H9 (cell line): Measurements from ENCODE around the gene SPDYC. TPM values are rescaled to one million over a fixed set of nuclear protein-coding genes. Genes with fewer than 3 reads are reported as not detected.

Experiments used
- DNase-seq: peaks from one replicate; pipeline ENCODE4 v3.0.0-alpha.2; 2017
- H2AFZ ChIP-seq: one replicate; pipeline ENCODE4 v1.6.1; 2013; ENCODE audit warnings: mild to moderate bottlenecking, low read length, control low read depth, moderate library complexity
- H2AK5ac ChIP-seq: 2 replicates; pipeline ENCODE4 v1.6.1; 2013; ENCODE audit warnings: low read length, control low read depth, mixed read lengths; ENCODE audit not compliant: insufficient read length
- H2BK120ac ChIP-seq: one replicate; pipeline ENCODE4 v1.6.1; 2013; ENCODE audit warnings: low read depth, mild to moderate bottlenecking, low read length, control low read depth, inconsistent platforms; ENCODE audit not compliant: poor library complexity, severe bottlenecking
- H2BK12ac ChIP-seq: 2 replicates; pipeline ENCODE4 v1.6.1; 2013; ENCODE audit warnings: low read length, control low read depth, mixed read lengths, low read depth; ENCODE audit not compliant: insufficient read length
- H2BK15ac ChIP-seq: 2 replicates; pipeline ENCODE4 v1.6.1; 2013; ENCODE audit warnings: low read depth, low read length, control low read depth
- H2BK20ac ChIP-seq: one replicate; pipeline ENCODE4 v1.6.1; 2013; ENCODE audit warnings: low read depth, mild to moderate bottlenecking, low read length, control low read depth, inconsistent platforms; ENCODE audit not compliant: poor library complexity, severe bottlenecking
- H2BK5ac ChIP-seq: 2 replicates; pipeline ENCODE4 v1.6.1; 2013; ENCODE audit warnings: low read length, control low read depth, mixed read lengths; ENCODE audit not compliant: insufficient read length
- H3K14ac ChIP-seq: 2 replicates; pipeline ENCODE4 v1.6.1; 2013; ENCODE audit warnings: low read length, control low read depth; ENCODE audit not compliant: insufficient read depth
- H3K18ac ChIP-seq: 2 replicates; pipeline ENCODE4 v1.6.1; 2013; ENCODE audit warnings: low read depth, mild to moderate bottlenecking, mixed read lengths, low read length, control low read depth; ENCODE audit not compliant: insufficient read length
- H3K23ac ChIP-seq: 2 replicates; pipeline ENCODE4 v1.6.1; 2013; ENCODE audit warnings: low read length, control low read depth, mixed read lengths, low read depth; ENCODE audit not compliant: insufficient read length
- H3K23me2 ChIP-seq: 2 replicates; pipeline ENCODE4 v1.6.1; 2013; ENCODE audit warnings: low read depth, mild to moderate bottlenecking, mixed read lengths, low read length, control low read depth; ENCODE audit not compliant: insufficient read length, poor library complexity, severe bottlenecking
- H3K27ac ChIP-seq: 2 replicates; pipeline ENCODE4 v1.5.1; 2013; ENCODE audit warnings: low read length, control low read depth, mixed read lengths, low read depth; ENCODE audit not compliant: insufficient read length
- H3K27me3 ChIP-seq: 2 replicates; pipeline ENCODE4 v1.6.1; 2013; ENCODE audit warnings: low read length, control low read depth, inconsistent platforms; ENCODE audit not compliant: insufficient read depth
- H3K4ac ChIP-seq: 2 replicates; pipeline ENCODE4 v1.6.1; 2013; ENCODE audit warnings: low read depth, mild to moderate bottlenecking, control low read depth, inconsistent platforms, low read length, moderate library complexity
- H3K4me1 ChIP-seq: 2 replicates; pipeline ENCODE4 v1.6.1; 2013; ENCODE audit warnings: low read length, control low read depth, inconsistent platforms; ENCODE audit not compliant: insufficient read depth
- H3K4me2 ChIP-seq: 2 replicates; pipeline ENCODE4 v1.6.1; 2013; ENCODE audit warnings: low read length, control low read depth, mixed read lengths; ENCODE audit not compliant: insufficient read length, insufficient read depth
- H3K56ac ChIP-seq: 2 replicates; pipeline ENCODE4 v1.6.1; 2013; ENCODE audit warnings: low read depth, mild to moderate bottlenecking, mixed read lengths, low read length, control low read depth; ENCODE audit not compliant: insufficient read length
- H3K79me1 ChIP-seq: 2 replicates; pipeline ENCODE4 v1.6.1; 2013; ENCODE audit warnings: low read depth, mild to moderate bottlenecking, moderate library complexity, low read length, control low read depth, inconsistent platforms; ENCODE audit not compliant: insufficient read depth, poor library complexity, severe bottlenecking
- H3K79me2 ChIP-seq: 2 replicates; pipeline ENCODE4 v1.6.1; 2013; ENCODE audit warnings: low read length, control low read depth, inconsistent platforms; ENCODE audit not compliant: insufficient read depth
- H3K9ac ChIP-seq: 2 replicates; pipeline ENCODE4 v1.6.1; 2013; ENCODE audit warnings: low read length, control low read depth, mixed read lengths; ENCODE audit not compliant: insufficient read length; ENCODE audit errors: extremely low read depth
- H3K9me3 ChIP-seq: one replicate; pipeline ENCODE4 v1.6.1; 2013; ENCODE audit warnings: low read depth, low read length, inconsistent platforms; ENCODE audit not compliant: control insufficient read depth
- H3T11ph ChIP-seq: one replicate; pipeline ENCODE4 v1.6.1; 2013; ENCODE audit warnings: mild to moderate bottlenecking, low read length, control low read depth, inconsistent platforms
- H4K20me1 ChIP-seq: one replicate; pipeline ENCODE4 v1.6.1; 2013; ENCODE audit not compliant: control insufficient read depth, insufficient read length, insufficient read depth
- H4K5ac ChIP-seq: 2 replicates; pipeline ENCODE4 v1.6.1; 2013; ENCODE audit warnings: low read depth, mild to moderate bottlenecking, mixed read lengths, low read length, control low read depth; ENCODE audit not compliant: insufficient read length
- H4K8ac ChIP-seq: replicated peaks from 2 replicates; pipeline ENCODE4 v1.6.1; 2013; ENCODE audit warnings: low read length, control low read depth, mixed read lengths, low read depth; ENCODE audit not compliant: insufficient read length
- H4K91ac ChIP-seq: 2 replicates; pipeline ENCODE4 v1.6.1; 2013; ENCODE audit warnings: low read depth, mild to moderate bottlenecking, moderate library complexity, mixed read lengths, low read length, control low read depth; ENCODE audit not compliant: insufficient read length
- H3K27ac Mint-ChIP-seq, 3 experiments: 2 replicates in 2 of 3; 3 replicates in 1 of 3; pipeline ENCODE4 v1.8.0; 2020 to 2021; ENCODE audit warnings: mixed read lengths in 3 of 3, mild to moderate bottlenecking in 1 of 3, moderate library complexity in 1 of 3
- H3K27me3 Mint-ChIP-seq: 2 replicates; pipeline ENCODE4 v1.8.0; 2021; ENCODE audit warnings: low read depth, mild to moderate bottlenecking, moderate library complexity, mixed read lengths
- H3K36me3 Mint-ChIP-seq, 3 experiments: 2 replicates in 2 of 3; 3 replicates in 1 of 3; pipeline ENCODE4 v1.8.0; 2020 to 2021; ENCODE audit warnings: low read depth in 3 of 3, mixed read lengths in 3 of 3; ENCODE audit not compliant: insufficient read depth in 1 of 3
- H3K4me1 Mint-ChIP-seq, 2 experiments: 2 replicates each; pipeline ENCODE4 v1.8.0; 2020; ENCODE audit warnings: mixed read lengths in 2 of 2
- H3K4me3 Mint-ChIP-seq, 2 experiments: 2 replicates in 1 of 2; 3 replicates in 1 of 2; pipeline ENCODE4 v1.8.0; 2020 to 2021; ENCODE audit warnings: mild to moderate bottlenecking in 2 of 2, mixed read lengths in 2 of 2, moderate library complexity in 1 of 2
- H3K9me3 Mint-ChIP-seq, 2 experiments: 2 replicates in 1 of 2; 3 replicates in 1 of 2; pipeline ENCODE4 v1.8.0; 2020; ENCODE audit warnings: mild to moderate bottlenecking in 2 of 2, mixed read lengths in 2 of 2, moderate library complexity in 1 of 2
- WGBS: extraction: QIAGEN DNeasy Blood & Tissue Kit; methylation state at CpG from one replicate; pipeline ENCODE4 v1.1.7; 2013; ENCODE audit warnings: missing lambda C conversion rate, low lambda C conversion rate, mixed read lengths; ENCODE audit not compliant: insufficient read length; ENCODE audit errors: extremely low coverage; 5-methylcytosine and 5-hydroxymethylcytosine counted together
- total RNA-seq: library from RNA; stranded (reverse); gene quantifications from 2 replicates; pipeline ENCODE4 v1.2.1, GENCODE V29; 2021
- TF ChIP-seq, protein P1 (sequence below): fragments of 200-600 bp; sonication (generic); conservative IDR thresholded peaks from 3 replicates; pipeline ENCODE4 v1.8.0; 2021; ENCODE audit warnings: antibody characterized with exemption, mild to moderate bottlenecking

SPDYC gene
- total RNA-seq, 1 experiment from 2014 or later: 0.61 TPM

DNA sequence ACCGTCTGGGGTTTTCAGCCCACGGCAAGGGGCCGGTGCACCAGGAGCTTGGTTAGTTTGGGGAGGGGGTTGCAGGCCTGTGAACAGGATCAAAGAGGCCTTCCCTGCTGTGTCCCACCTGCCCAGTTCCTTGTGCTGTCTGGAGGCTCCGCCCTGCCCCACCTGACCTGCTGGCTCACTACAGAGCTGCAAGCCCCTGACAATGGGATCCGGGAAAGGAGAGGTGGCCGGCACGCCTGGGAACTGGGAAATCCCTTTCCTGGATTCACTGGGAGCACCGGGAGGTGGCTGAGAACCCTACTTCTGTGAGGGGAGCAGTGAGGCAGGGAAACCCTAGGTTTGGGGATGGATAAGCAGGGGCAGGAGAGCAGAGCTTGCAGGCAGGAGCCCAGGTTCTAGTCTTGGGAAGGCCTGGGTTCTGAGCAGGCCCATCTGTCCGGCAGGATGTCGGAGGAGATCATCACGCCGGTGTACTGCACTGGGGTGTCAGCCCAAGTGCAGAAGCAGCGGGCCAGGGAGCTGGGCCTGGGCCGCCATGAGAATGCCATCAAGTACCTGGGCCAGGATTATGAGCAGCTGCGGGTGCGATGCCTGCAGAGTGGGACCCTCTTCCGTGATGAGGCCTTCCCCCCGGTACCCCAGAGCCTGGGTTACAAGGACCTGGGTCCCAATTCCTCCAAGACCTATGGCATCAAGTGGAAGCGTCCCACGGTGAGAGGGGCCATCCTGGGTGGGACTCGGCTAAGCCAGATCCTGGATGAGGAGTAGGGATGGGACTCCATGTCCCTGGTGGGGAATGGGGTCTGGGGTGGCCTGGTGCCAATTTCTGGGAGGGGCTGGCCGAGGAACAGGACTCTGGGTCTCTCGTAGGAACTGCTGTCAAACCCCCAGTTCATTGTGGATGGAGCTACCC, 12.5 kb downstream of the SPDYC start:
- no peak overlapping the region for H3T11ph ChIP-seq

More for the DNA sequence above, 12.5 kb downstream of the SPDYC start:
- Mint-ChIP-seq H3K36me3 (peaks cover 13 to 19% (median 18%) of the 10 kb centered on the region in 3 experiments), H3K9me3 (no peaks in the 10 kb centered on the region), H3K27ac (peak overlapping the region; percentile 97 to 99 (median 97); a peak in 6 of 7 replicates), H3K27me3 (no peaks in the 10 kb centered on the region), H3K4me1 (peaks cover 43 to 48% of the 10 kb centered on the region in 2 experiments), H3K4me3 (peak overlapping the region; percentile 92 to 96)
- Histone ChIP-seq H3K4me1 (peaks cover 9% of the 10 kb centered on the region; the same call in 1 of the 2 replicates), H4K5ac (no peak overlapping the region), H4K20me1 (no peaks in the 10 kb centered on the region), H4K8ac (no peak overlapping the region), H2BK15ac (no peak overlapping the region), H3K79me2 (peaks cover 2% of the 10 kb centered on the region; the same call in 1 of the 2 replicates), H2BK120ac (no peak overlapping the region), H2BK20ac (no peak overlapping the region), H3K9me3 (no peaks in the 10 kb centered on the region), H3K56ac (no peak overlapping the region), H3K9ac (peak overlapping the region; percentile 54), H2BK12ac (no peak overlapping the region), H3K27me3 (no peaks in the 10 kb centered on the region), H2BK5ac (no peak overlapping the region), H3K23ac (no peak overlapping the region), H3K18ac (no peak overlapping the region), H3K4ac (no peak overlapping the region), H2AFZ (no peak overlapping the region), H3K14ac (peak overlapping the region; percentile 40; the same call in 1 of the 2 replicates), H3K79me1 (no peaks in the 10 kb centered on the region), H3K27ac (no peak overlapping the region), H3K4me2 (peak overlapping the region; percentile 87), H2AK5ac (no peak overlapping the region), H4K91ac (no peak overlapping the region), H3K23me2 (peaks cover 14% of the 10 kb centered on the region)
- TF ChIP-seq, protein P1, sequence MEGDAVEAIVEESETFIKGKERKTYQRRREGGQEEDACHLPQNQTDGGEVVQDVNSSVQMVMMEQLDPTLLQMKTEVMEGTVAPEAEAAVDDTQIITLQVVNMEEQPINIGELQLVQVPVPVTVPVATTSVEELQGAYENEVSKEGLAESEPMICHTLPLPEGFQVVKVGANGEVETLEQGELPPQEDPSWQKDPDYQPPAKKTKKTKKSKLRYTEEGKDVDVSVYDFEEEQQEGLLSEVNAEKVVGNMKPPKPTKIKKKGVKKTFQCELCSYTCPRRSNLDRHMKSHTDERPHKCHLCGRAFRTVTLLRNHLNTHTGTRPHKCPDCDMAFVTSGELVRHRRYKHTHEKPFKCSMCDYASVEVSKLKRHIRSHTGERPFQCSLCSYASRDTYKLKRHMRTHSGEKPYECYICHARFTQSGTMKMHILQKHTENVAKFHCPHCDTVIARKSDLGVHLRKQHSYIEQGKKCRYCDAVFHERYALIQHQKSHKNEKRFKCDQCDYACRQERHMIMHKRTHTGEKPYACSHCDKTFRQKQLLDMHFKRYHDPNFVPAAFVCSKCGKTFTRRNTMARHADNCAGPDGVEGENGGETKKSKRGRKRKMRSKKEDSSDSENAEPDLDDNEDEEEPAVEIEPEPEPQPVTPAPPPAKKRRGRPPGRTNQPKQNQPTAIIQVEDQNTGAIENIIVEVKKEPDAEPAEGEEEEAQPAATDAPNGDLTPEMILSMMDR: no peak
- no CpG with 5 or more reads among the region's 23 CpGs for WGBS
- peak; percentile 88 for DNase-seq
